IMR-90 (cell line): ENCODE data around the gene THBS1.

Experiments used
- CEBPB ChIP-seq: IDR thresholded peaks from 2 replicates; pipeline ENCODE4 v1.6.1; 2012; ENCODE audit warnings: low read depth, low read length, improper control_type of control experiment
- CHD1 ChIP-seq: IDR thresholded peaks from 2 replicates; pipeline ENCODE4 v1.6.1; 2012; ENCODE audit warnings: low read depth, low read length, improper control_type of control experiment
- CTCF ChIP-seq: conservative IDR thresholded peaks from 2 replicates; pipeline ENCODE4 v1.5.1; 2012; ENCODE audit warnings: mild to moderate bottlenecking, low read depth, low read length, improper control_type of control experiment
- MXI1 ChIP-seq: IDR thresholded peaks from 2 replicates; pipeline ENCODE4 v1.6.1; 2012; ENCODE audit warnings: low read depth, mild to moderate bottlenecking, low read length, moderate library complexity, borderline replicate concordance
- POLR2A ChIP-seq: IDR thresholded peaks from 2 replicates; pipeline ENCODE4 v1.6.1; 2012; ENCODE audit warnings: mild to moderate bottlenecking, low read depth, low read length
- RAD21 ChIP-seq: IDR thresholded peaks from 2 replicates; pipeline ENCODE4 v1.6.1; 2012; ENCODE audit warnings: low read length, improper control_type of control experiment
- RCOR1 ChIP-seq: IDR thresholded peaks from 2 replicates; pipeline ENCODE4 v1.6.1; 2012; ENCODE audit warnings: mild to moderate bottlenecking, low read length, improper control_type of control experiment; ENCODE audit not compliant: insufficient replicate concordance
- RFX5 ChIP-seq: IDR thresholded peaks from 2 replicates; pipeline ENCODE4 v1.8.0; 2012; ENCODE audit warnings: low read depth, mild to moderate bottlenecking, low read length, moderate library complexity
- SMC3 ChIP-seq: fragments of 150-350 bp; IDR thresholded peaks from 2 replicates; pipeline ENCODE4 v1.6.1; 2016; ENCODE audit warnings: low read depth, mild to moderate bottlenecking, antibody characterized with exemption, low read length, moderate library complexity
- USF2 ChIP-seq: fragments of 150-350 bp; IDR thresholded peaks from 2 replicates; pipeline ENCODE4 v1.6.1; 2017; ENCODE audit warnings: mild to moderate bottlenecking, antibody characterized with exemption, low read length, low read depth

- no peak for TF ChIP-seq CTCF
- no peak; the same call in 1 of the 2 replicates for TF ChIP-seq POLR2A
- no peak for TF ChIP-seq RAD21
- TF ChIP-seq MXI1, result no peak
- TF ChIP-seq SMC3, result no peak
- no peak for TF ChIP-seq CEBPB
- no peak for TF ChIP-seq USF2
- TF ChIP-seq RFX5, result no peak
- TF ChIP-seq CHD1, result no peak
- no peak for TF ChIP-seq RCOR1
Observed at GRCh38 chr15:39582977-39583595, 2.2 kb downstream of the THBS1 start.
